Measurements from ENCODE around the gene NSUN6. TPM values are rescaled to one million over a fixed set of nuclear protein-coding genes. Genes with fewer than 3 reads are reported as not detected.

NSUN6 gene
- total RNA-seq, 2 experiments from 2014 or later, result 23.2 to 27.2 TPM

DNA sequence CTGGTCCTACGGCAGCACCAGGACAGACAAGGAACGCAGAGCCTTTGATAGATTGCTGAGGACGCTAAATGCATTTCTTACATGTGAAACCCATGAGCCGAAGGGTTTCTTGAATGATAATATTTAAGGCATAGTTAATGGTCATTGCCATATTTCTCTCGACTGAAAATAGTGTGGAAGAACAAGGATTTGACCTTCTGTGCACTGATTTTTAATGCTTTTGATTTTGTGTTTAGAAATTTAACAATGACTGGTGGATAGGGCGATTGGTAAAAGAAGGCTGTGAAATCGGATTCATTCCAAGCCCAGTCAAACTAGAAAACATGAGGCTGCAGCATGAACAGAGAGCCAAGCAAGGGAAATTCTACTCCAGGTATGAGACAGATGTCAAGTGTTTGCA, 150.8 kb downstream of the NSUN6 start:
- H3K27ac ChIP-seq (ENCODE audit: low read depth, low read length, poor library complexity, severe bottlenecking), result no peak overlapping the region
- H3K9me3 ChIP-seq (ENCODE audit: low read length), result no peaks in the 10 kb centered on the region
- H3K4me3 ChIP-seq (ENCODE audit: low read depth, low read length, poor library complexity, severe bottlenecking), result no peak overlapping the region
- no peak for TF ChIP-seq EZH2phosphoT487 (IDR thresholded peaks at IDR 0.05; ENCODE audit: borderline replicate concordance, low read depth, low read length)
- TF ChIP-seq, protein P1, sequence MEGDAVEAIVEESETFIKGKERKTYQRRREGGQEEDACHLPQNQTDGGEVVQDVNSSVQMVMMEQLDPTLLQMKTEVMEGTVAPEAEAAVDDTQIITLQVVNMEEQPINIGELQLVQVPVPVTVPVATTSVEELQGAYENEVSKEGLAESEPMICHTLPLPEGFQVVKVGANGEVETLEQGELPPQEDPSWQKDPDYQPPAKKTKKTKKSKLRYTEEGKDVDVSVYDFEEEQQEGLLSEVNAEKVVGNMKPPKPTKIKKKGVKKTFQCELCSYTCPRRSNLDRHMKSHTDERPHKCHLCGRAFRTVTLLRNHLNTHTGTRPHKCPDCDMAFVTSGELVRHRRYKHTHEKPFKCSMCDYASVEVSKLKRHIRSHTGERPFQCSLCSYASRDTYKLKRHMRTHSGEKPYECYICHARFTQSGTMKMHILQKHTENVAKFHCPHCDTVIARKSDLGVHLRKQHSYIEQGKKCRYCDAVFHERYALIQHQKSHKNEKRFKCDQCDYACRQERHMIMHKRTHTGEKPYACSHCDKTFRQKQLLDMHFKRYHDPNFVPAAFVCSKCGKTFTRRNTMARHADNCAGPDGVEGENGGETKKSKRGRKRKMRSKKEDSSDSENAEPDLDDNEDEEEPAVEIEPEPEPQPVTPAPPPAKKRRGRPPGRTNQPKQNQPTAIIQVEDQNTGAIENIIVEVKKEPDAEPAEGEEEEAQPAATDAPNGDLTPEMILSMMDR (conservative IDR thresholded peaks at IDR 0.05; ENCODE audit: low read length), result no peak
- ChIA-PET POLR2A (no interaction called here), CTCF (ENCODE audit: unreplicated experiment) (no interaction called here)
- no peaks in the 10 kb centered on the region for H3K36me3 ChIP-seq (ENCODE audit: insufficient read depth, low read length)
- no peaks in the 10 kb centered on the region for H3K4me1 ChIP-seq (ENCODE audit: insufficient read depth, low read length, poor library complexity, severe bottlenecking)
- H3K9me2 ChIP-seq (ENCODE audit: insufficient read depth, low read length), result no peaks in the 10 kb centered on the region
- intact Hi-C loops (cut with micrococcal nuclease; ENCODE audit: unreplicated experiment), result no loop called here
- no peaks in the 10 kb centered on the region for H3K79me2 ChIP-seq (ENCODE audit: insufficient read depth, low read depth, low read length)
- H3K4me2 ChIP-seq (ENCODE audit: low read length), result no peak overlapping the region
- H2AFZ ChIP-seq (ENCODE audit: low read length), result no peak overlapping the region
- no peak for DNase-seq (ENCODE audit: low spot score)
- BruUV-seq (replicated peaks), result no TSS peak
- no peaks in the 10 kb centered on the region for H4K20me1 ChIP-seq (ENCODE audit: insufficient read depth, low read length)

DNA sequence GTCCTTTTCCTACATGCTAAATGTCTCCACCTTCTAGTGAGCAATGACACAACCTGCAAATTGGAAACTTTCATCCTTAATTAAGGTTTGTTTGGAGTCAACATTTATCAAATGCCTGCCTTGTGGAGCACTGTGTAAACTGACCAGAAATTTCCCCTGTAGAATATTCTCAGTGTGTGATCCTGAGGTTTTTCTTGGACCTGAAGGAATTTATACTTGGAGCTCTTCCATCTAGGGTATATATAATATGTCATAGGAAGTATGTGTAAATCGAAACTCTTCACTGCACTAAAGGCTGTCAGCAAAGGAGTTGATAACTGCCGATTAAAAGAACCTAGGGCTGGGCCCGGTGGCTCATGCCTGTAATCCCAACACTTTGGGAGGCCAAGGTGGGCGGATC, 152.4 kb downstream of the NSUN6 start:
- H3K4me2 ChIP-seq (ENCODE audit: low read length), result no peak overlapping the region
- H3K27ac ChIP-seq (ENCODE audit: low read depth, low read length, poor library complexity, severe bottlenecking), result no peak overlapping the region
- CTCF ChIA-PET (ENCODE audit: unreplicated experiment), result no interaction called here
- POLR2A ChIA-PET, result no interaction called here
- BruUV-seq (replicated peaks), result no TSS peak
- no peak overlapping the region for H3K4me3 ChIP-seq (ENCODE audit: low read depth, low read length, poor library complexity, severe bottlenecking)
- no peaks in the 10 kb centered on the region for H3K9me2 ChIP-seq (ENCODE audit: insufficient read depth, low read length)
- H3K4me1 ChIP-seq (ENCODE audit: insufficient read depth, low read length, poor library complexity, severe bottlenecking), result no peaks in the 10 kb centered on the region
- no peak for DNase-seq (ENCODE audit: low spot score)
- H2AFZ ChIP-seq (ENCODE audit: low read length), result no peak overlapping the region
- no peaks in the 10 kb centered on the region for H3K79me2 ChIP-seq (ENCODE audit: insufficient read depth, low read depth, low read length)
- no peaks in the 10 kb centered on the region for H3K36me3 ChIP-seq (ENCODE audit: insufficient read depth, low read length)
- TF ChIP-seq EZH2phosphoT487 (IDR thresholded peaks at IDR 0.05; ENCODE audit: borderline replicate concordance, low read depth, low read length), result no peak
- TF ChIP-seq, protein P1 (conservative IDR thresholded peaks at IDR 0.05; ENCODE audit: low read length), result no peak
- no peaks in the 10 kb centered on the region for H4K20me1 ChIP-seq (ENCODE audit: insufficient read depth, low read length)
- no peaks in the 10 kb centered on the region for H3K9me3 ChIP-seq (ENCODE audit: low read length)
- intact Hi-C loops (cut with micrococcal nuclease; ENCODE audit: unreplicated experiment), result no loop called here

DNA sequence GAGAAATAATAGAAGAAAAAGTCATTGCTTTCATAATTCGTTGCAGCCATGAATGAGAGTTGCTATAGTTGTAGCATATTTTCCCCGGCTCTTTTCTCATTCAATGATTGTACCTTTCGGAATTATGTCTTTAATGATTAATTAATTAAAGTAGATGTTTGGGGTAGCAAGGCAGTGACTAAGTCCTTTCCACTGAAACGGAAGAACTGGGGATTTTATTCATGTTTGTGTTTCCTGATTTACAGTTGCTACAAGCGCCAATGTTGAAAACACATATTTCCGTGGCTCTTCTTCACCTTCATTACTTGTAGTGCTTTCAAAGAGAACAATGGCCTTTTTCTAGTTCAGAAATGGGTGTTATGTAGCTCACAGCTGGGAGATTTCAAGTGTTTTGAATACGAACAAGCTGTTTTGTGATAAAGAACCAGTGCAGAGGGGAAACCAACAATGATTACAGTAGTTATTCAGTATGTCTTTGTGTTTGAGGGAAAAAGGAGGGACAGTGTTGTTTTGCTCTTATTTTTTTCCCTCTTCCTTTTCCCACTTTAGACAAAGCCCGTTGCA, 153.5 kb downstream of the NSUN6 start:
- H4K20me1 ChIP-seq (ENCODE audit: insufficient read depth, low read length), result no peaks in the 10 kb centered on the region
- no TSS peak for BruUV-seq (replicated peaks)
- no peaks in the 10 kb centered on the region for H3K36me3 ChIP-seq (ENCODE audit: insufficient read depth, low read length)
- intact Hi-C loops (cut with micrococcal nuclease; ENCODE audit: unreplicated experiment), result no loop called here
- no peaks in the 10 kb centered on the region for H3K79me2 ChIP-seq (ENCODE audit: insufficient read depth, low read depth, low read length)
- CTCF ChIA-PET (ENCODE audit: unreplicated experiment), result no interaction called here
- no peaks in the 10 kb centered on the region for H3K9me2 ChIP-seq (ENCODE audit: insufficient read depth, low read length)
- no peak overlapping the region for H3K4me3 ChIP-seq (ENCODE audit: low read depth, low read length, poor library complexity, severe bottlenecking)
- POLR2A ChIA-PET, result no interaction called here
- no peak for DNase-seq (ENCODE audit: low spot score)
- H3K27ac ChIP-seq (ENCODE audit: low read depth, low read length, poor library complexity, severe bottlenecking), result no peak overlapping the region
- H2AFZ ChIP-seq (ENCODE audit: low read length), result no peak overlapping the region
- no peaks in the 10 kb centered on the region for H3K9me3 ChIP-seq (ENCODE audit: low read length)
- TF ChIP-seq EZH2phosphoT487 (IDR thresholded peaks at IDR 0.05; ENCODE audit: borderline replicate concordance, low read depth, low read length), result no peak
- TF ChIP-seq, protein P1 (conservative IDR thresholded peaks at IDR 0.05; ENCODE audit: low read length), result no peak
- H3K4me1 ChIP-seq (ENCODE audit: insufficient read depth, low read length, poor library complexity, severe bottlenecking), result no peaks in the 10 kb centered on the region
- H3K4me2 ChIP-seq (ENCODE audit: low read length), result no peak overlapping the region

Other genes starting within 250 kb of the NSUN6 start
- 9.9 and 11.5 TPM in 2 replicates for gene ARL5B, start 7.8 kb upstream of the NSUN6 start, total RNA-seq (2014; rRNA removed; shearing (Covaris generic))
- gene ARL5B, start 7.8 kb upstream of the NSUN6 start, total RNA-seq (2022), result 17.5 and 20.0 TPM in 2 replicates

Data from OCI-LY7 (cell line).